OCI-LY3 (cell line): ENCODE measurements around the gene ADCY5.

Experiments
- H2AFZ ChIP-seq: fragments of 200-600, 300-600 bp; shearing (Covaris generic); 2 replicates; pipeline ENCODE4 v1.6.0; 2014; ENCODE audit warnings: antibody characterized with exemption, low read depth, low read length
- H3K27ac ChIP-seq: fragments of 200-600, 300-600 bp; sonication (generic); 2 replicates; pipeline ENCODE4 v1.5.1; 2014; ENCODE audit warnings: mild to moderate bottlenecking, low read length, moderate library complexity, mixed read lengths
- H3K27me3 ChIP-seq: fragments of 200-600, 300-600 bp; sonication (generic); 2 replicates; pipeline ENCODE4 v1.6.1; 2014; ENCODE audit warnings: low read depth, low read length, mixed read lengths
- H3K36me3 ChIP-seq: fragments of 200-600, 300-600 bp; sonication (generic); replicated peaks from 2 replicates; pipeline ENCODE3; 2014; ENCODE audit warnings: low read depth, low read length, mixed read lengths
- H3K4me1 ChIP-seq: fragments of 300-600, 200-600 bp; sonication (generic); 2 replicates; pipeline ENCODE4 v1.6.1; 2014; ENCODE audit warnings: low read length, mixed read lengths
- H3K4me2 ChIP-seq: fragments of 200-600, 300-600 bp; sonication (generic); 2 replicates; pipeline ENCODE4 v1.6.1; 2014; ENCODE audit warnings: low read length, mixed read lengths
- H3K4me3 ChIP-seq: fragments of 300-600, 200-600 bp; sonication (generic); 2 replicates; pipeline ENCODE4 v1.5.1; 2014; ENCODE audit warnings: antibody characterized with exemption, mild to moderate bottlenecking, low read length, moderate library complexity
- H3K79me2 ChIP-seq: fragments of 300-600, 200-600 bp; shearing (Covaris generic); 2 replicates; pipeline ENCODE4 v1.6.1; 2014; ENCODE audit warnings: mild to moderate bottlenecking, low read length, mixed read lengths
- H3K9ac ChIP-seq: fragments of 300-600, 200-600 bp; shearing (Covaris generic); 2 replicates; pipeline ENCODE4 v1.6.0; 2014; ENCODE audit warnings: mild to moderate bottlenecking, low read length, moderate library complexity
- H3K9me3 ChIP-seq: fragments of 200-600, 300-600 bp; shearing (Covaris generic); 2 replicates; pipeline ENCODE4 v1.6.1; 2014; ENCODE audit warnings: low read length, mixed read lengths; ENCODE audit not compliant: insufficient read depth
- H4K20me1 ChIP-seq: fragments of 200-600, 300-600 bp; sonication (generic); 2 replicates; pipeline ENCODE4 v1.6.1; 2016; ENCODE audit warnings: low read length, mixed read lengths; ENCODE audit not compliant: insufficient read depth
- EZH2phosphoT487 ChIP-seq: fragments of 200-600 bp; shearing (Covaris generic); IDR thresholded peaks from 2 replicates; pipeline ENCODE4 v1.6.1; 2018; ENCODE audit warnings: antibody characterized with exemption, mixed run types, low read depth
- TF ChIP-seq, protein P1 (sequence below): fragments of 200-600, 300-600 bp; sonication (generic); IDR thresholded peaks from 2 replicates; pipeline ENCODE4 v1.5.1; 2014; ENCODE audit warnings: antibody characterized with exemption, low read length, low read depth

Gene ADCY5

DNA sequence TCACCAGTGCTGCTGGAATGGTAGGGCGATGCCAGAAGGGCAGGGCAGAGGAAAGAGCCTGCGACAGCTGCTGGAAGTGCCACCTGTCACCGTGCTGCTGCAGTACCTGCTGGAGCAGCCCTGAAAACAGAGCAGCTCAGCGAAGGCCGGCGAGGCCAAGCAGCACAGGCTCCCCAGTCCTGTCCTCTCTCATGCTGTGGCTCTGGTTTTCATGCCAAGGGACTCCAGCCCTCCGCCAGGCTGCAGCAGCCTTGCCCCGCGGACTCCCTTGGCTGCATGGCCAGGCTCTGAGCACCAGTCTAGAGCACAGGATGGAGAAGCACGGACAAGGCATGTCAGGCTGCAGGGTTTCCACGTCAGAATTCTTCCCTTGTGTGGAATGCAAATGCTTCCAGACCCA is 43.9 kb downstream of the ADCY5 start:
- Histone ChIP-seq H3K27me3 (peaks cover 16% of the 10 kb centered on the region), H3K9me3 (no peaks in the 10 kb centered on the region), H3K4me2 (no peak overlapping the region), H3K79me2 (no peaks in the 10 kb centered on the region), H3K36me3 (no peaks in the 10 kb centered on the region), H3K4me3 (no peak overlapping the region), H3K4me1 (no peaks in the 10 kb centered on the region), H3K27ac (no peak overlapping the region), H4K20me1 (no peaks in the 10 kb centered on the region), H3K9ac (no peak overlapping the region), H2AFZ (no peak overlapping the region)
- TF ChIP-seq EZH2phosphoT487: no peak
- TF ChIP-seq, protein P1, sequence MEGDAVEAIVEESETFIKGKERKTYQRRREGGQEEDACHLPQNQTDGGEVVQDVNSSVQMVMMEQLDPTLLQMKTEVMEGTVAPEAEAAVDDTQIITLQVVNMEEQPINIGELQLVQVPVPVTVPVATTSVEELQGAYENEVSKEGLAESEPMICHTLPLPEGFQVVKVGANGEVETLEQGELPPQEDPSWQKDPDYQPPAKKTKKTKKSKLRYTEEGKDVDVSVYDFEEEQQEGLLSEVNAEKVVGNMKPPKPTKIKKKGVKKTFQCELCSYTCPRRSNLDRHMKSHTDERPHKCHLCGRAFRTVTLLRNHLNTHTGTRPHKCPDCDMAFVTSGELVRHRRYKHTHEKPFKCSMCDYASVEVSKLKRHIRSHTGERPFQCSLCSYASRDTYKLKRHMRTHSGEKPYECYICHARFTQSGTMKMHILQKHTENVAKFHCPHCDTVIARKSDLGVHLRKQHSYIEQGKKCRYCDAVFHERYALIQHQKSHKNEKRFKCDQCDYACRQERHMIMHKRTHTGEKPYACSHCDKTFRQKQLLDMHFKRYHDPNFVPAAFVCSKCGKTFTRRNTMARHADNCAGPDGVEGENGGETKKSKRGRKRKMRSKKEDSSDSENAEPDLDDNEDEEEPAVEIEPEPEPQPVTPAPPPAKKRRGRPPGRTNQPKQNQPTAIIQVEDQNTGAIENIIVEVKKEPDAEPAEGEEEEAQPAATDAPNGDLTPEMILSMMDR: no peak

DNA sequence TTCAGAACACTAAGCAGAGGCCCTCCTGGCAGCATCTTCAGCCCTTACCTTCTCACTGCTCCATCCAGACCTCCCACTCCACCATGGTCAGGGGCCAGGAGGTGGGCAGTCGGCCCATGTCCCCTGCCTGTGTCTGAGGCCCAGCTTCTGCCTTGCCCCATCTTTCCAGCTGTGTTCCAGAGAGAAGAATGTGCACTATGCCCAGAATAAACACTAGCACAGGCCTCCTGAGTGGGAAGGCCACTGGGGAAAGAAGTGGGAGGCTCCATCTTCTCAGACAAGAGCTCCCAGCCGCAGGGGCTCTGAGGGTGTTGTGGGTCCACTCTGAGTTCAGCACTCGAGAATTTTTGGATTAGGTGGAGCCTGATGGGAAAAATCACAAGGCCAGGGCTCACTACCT is 44.5 kb downstream of the ADCY5 start:
- H3K9me3 ChIP-seq: no peaks in the 10 kb centered on the region
- no peak overlapping the region for H3K4me3 ChIP-seq
- H3K27me3 ChIP-seq: peaks cover 22% of the 10 kb centered on the region
- no peak overlapping the region for H3K27ac ChIP-seq
- no peak overlapping the region for H2AFZ ChIP-seq
- no peaks in the 10 kb centered on the region for H3K4me1 ChIP-seq
- H4K20me1 ChIP-seq: no peaks in the 10 kb centered on the region
- TF ChIP-seq EZH2phosphoT487: no peak
- TF ChIP-seq, protein P1: no peak
- H3K36me3 ChIP-seq: no peaks in the 10 kb centered on the region
- H3K9ac ChIP-seq: no peak overlapping the region
- H3K4me2 ChIP-seq: no peak overlapping the region
- H3K79me2 ChIP-seq: no peaks in the 10 kb centered on the region

DNA sequence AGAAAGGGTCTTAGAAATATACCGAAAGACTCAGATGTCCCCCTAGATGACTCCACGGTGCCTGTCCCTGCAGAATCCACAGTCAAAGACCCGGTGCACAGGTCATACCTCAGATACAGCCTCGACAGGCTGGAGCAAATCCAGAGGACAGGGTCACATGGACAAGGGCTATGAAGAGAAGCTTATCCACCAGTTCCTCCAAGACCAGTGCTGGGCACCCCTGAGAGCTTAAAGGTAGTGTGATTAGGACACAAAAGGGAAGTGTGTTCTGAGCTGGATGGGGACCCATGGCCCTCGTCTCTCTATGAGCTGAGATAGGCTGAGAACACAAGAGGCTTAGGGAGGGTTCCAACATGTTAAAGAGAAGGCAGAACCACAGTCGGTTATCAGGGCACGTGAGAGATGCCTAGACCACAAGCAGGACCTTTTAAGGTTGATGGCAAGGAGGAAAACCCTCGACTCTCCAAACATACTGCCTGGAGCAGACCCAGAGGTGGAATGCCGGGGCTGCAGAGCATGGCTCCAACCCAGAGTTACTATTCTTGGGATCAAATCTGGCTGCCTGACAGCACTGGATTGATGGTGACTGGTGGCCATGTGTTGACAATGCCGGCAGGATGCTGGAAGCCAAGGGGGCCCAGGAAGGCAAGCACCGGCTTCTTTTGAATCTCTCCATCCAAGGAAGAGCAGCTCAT is 46.9 kb downstream of the ADCY5 start:
- Histone ChIP-seq H3K4me3 (no peak overlapping the region), H3K27me3 (peaks cover 34% of the 10 kb centered on the region), H3K9me3 (no peaks in the 10 kb centered on the region), H4K20me1 (no peaks in the 10 kb centered on the region), H3K27ac (no peak overlapping the region), H3K4me2 (no peak overlapping the region), H2AFZ (no peak overlapping the region), H3K9ac (no peak overlapping the region), H3K36me3 (no peaks in the 10 kb centered on the region), H3K4me1 (no peaks in the 10 kb centered on the region), H3K79me2 (no peaks in the 10 kb centered on the region)
- TF ChIP-seq, protein P1: no peak
- TF ChIP-seq EZH2phosphoT487: no peak

DNA sequence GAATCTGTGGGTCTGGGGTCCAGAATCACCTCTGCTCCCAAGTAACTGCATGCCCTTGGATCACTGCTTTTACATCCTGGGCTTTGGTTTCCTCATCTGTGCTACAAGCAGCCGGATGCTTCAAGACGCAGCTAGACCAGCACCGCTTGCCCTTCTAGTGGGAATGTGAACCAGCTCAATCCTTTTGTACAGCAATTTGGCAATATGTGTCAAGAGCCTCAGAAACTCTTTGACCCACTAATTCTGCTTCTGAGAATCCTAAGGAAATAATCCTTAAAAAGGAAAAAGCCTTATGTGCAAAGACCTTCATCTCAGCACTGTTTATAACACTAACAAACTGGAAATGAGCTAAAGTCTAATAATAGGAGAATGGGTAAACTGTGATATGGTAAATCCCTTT is 48.7 kb downstream of the ADCY5 start:
- Histone ChIP-seq H3K9ac (no peak overlapping the region), H3K4me3 (no peak overlapping the region), H3K36me3 (no peaks in the 10 kb centered on the region), H3K4me1 (no peaks in the 10 kb centered on the region), H3K27ac (no peak overlapping the region), H3K27me3 (peaks cover 37% of the 10 kb centered on the region), H4K20me1 (no peaks in the 10 kb centered on the region), H3K79me2 (no peaks in the 10 kb centered on the region), H2AFZ (no peak overlapping the region), H3K4me2 (no peak overlapping the region), H3K9me3 (no peaks in the 10 kb centered on the region)
- TF ChIP-seq, protein P1: no peak
- no peak for TF ChIP-seq EZH2phosphoT487
